BE2C (cell line): Measurements from ENCODE around the gene OCIAD1.
"Not testable (repeated sequence)": the region's sequence is repeated elsewhere in the genome, so short reads cannot be mapped to it uniquely, and the experiment has no call there.

Source experiments
- DNase-seq: peaks from one replicate; pipeline ENCODE4 v3.0.0-alpha.2; 2020
- H3K27me3 ChIP-seq: fragments of 250-450 bp; sonication (Bioruptor Pico); 2 replicates; pipeline ENCODE4 v1.5.1; 2020; ENCODE audit warnings: mild to moderate bottlenecking
- H3K36me3 ChIP-seq: fragments of 250-450 bp; sonication (Bioruptor Pico); 2 replicates; pipeline ENCODE4 v1.5.1; 2020; ENCODE audit warnings: mild to moderate bottlenecking
- H3K4me1 ChIP-seq: fragments of 250-450 bp; sonication (Bioruptor Pico); 2 replicates; pipeline ENCODE4 v1.5.1; 2020
- H3K4me3 ChIP-seq: 2 replicates; pipeline ENCODE4 v1.5.1; 2011; ENCODE audit warnings: low read depth, low read length
- H3K9me3 ChIP-seq: fragments of 250-450 bp; sonication (Bioruptor Pico); 2 replicates; pipeline ENCODE4 v1.5.1; 2020
- CTCF ChIP-seq: IDR thresholded peaks from 2 replicates; pipeline ENCODE4 v1.5.1; 2012; ENCODE audit warnings: mild to moderate bottlenecking, low read depth, low read length

Gene OCIAD1

GRCh38 chr4:48812866-48813265 is 18.0 kb upstream of the OCIAD1 start:
- Histone ChIP-seq H3K9me3 (no peaks in the 10 kb centered on the region), H3K36me3 (no peaks in the 10 kb centered on the region), H3K4me1 (no peaks in the 10 kb centered on the region), H3K4me3 (no peak overlapping the region), H3K27me3 (no peaks in the 10 kb centered on the region; the same call in 1 of the 2 replicates)
- DNase-seq = no peak
- TF ChIP-seq CTCF = no peak

- H3K4me3 ChIP-seq = no peak overlapping the region
- no peaks in the 10 kb centered on the region; the same call in 1 of the 2 replicates for H3K27me3 ChIP-seq
- H3K9me3 ChIP-seq = no peaks in the 10 kb centered on the region
- no peak for DNase-seq
- H3K36me3 ChIP-seq = no peaks in the 10 kb centered on the region
- no peaks in the 10 kb centered on the region for H3K4me1 ChIP-seq
- TF ChIP-seq CTCF = no peak
Measured at GRCh38 chr4:48813964-48814363, 16.9 kb upstream of the OCIAD1 start.

DNA sequence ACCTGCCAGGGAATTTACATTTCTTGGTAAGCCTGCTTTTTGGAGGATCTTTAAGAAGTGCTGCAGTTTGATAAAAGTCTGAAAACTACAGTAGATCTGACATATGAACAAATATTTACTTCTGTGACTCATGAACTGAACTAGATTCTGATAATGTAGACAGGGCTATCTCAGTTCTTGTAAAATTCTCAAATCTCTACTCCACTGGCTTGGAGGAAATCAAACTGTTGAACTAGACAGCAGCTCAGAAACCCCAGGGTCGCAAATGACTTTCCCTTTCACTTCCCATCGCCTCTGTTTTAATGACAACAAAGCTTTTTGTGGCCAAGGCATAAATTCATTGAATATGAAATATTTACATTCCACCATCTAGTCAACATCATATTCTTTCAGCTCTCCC is 15.4 kb upstream of the OCIAD1 start:
- no peaks in the 10 kb centered on the region for H3K36me3 ChIP-seq
- no peak for DNase-seq

GRCh38 chr4:48816297-48816696 is 14.6 kb upstream of the OCIAD1 start:
- H3K4me1 ChIP-seq, DNase-seq, H3K9me3 ChIP-seq, H3K36me3 ChIP-seq, H3K27me3 ChIP-seq, H3K4me3 ChIP-seq: not testable (repeated sequence)

More for the DNA sequence above, 15.4 kb upstream of the OCIAD1 start:
- TF ChIP-seq CTCF = no peak
- Histone ChIP-seq H3K4me1 (no peaks in the 10 kb centered on the region), H3K27me3 (no peaks in the 10 kb centered on the region; the same call in 1 of the 2 replicates), H3K9me3 (no peaks in the 10 kb centered on the region), H3K4me3 (no peak overlapping the region)

GRCh38 chr4:48816971-48817370 is 13.9 kb upstream of the OCIAD1 start:
- no peaks in the 10 kb centered on the region for H3K4me1 ChIP-seq
- no peak for TF ChIP-seq CTCF
- no peak overlapping the region for H3K4me3 ChIP-seq
- no peak for DNase-seq
- no peaks in the 10 kb centered on the region; the same call in 1 of the 2 replicates for H3K27me3 ChIP-seq
- H3K36me3 ChIP-seq = no peaks in the 10 kb centered on the region
- no peaks in the 10 kb centered on the region for H3K9me3 ChIP-seq

DNA sequence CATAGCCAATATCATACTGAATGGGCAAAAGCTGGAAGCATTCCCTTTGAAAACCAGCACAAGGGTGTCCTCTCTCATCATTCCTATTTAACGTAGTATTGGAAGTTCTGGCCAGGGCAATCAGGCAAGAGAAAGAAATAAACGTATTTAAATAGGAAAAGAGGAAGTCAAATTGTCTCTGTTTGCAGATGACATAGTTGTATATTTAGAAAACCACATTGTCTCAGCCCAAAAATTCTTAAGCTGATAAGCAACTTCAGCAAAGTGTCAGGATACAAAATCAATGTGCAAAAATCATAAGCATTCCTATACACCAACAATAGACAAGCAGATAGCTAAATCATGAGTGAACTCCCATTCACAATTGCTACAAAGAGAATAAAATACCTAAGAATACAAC is 9.5 kb upstream of the OCIAD1 start:
- not testable (repeated sequence) for H3K4me3 ChIP-seq, H3K36me3 ChIP-seq, DNase-seq, H3K9me3 ChIP-seq, H3K27me3 ChIP-seq, H3K4me1 ChIP-seq

- no peak for TF ChIP-seq CTCF
- DNase-seq = no peak
- H3K4me3 ChIP-seq = no peak overlapping the region
- no peaks in the 10 kb centered on the region for H3K27me3 ChIP-seq
- H3K9me3 ChIP-seq = no peaks in the 10 kb centered on the region
- H3K4me1 ChIP-seq = no peaks in the 10 kb centered on the region; the same call in 1 of the 2 replicates
- no peaks in the 10 kb centered on the region; the same call in 1 of the 2 replicates for H3K36me3 ChIP-seq
Measured at GRCh38 chr4:48827622-48828021, 3.3 kb upstream of the OCIAD1 start.
